Pancreas (tissue), 10 donors: ENCODE results near the gene UQCRHL. TPM values are rescaled to one million over a fixed set of nuclear protein-coding genes. Genes with fewer than 3 reads are reported as not detected.
A peak's percentile ranks its signal among the peaks of the same experiment; 100 is the strongest.

Experiments
- ATAC-seq, 4 donors: fragments of 200-7000 bp; cut with Tn5 transposase; one replicate each; pipeline versions ENCODE4 v1.8.0 to v1.9.1; 2020; ENCODE audit warnings: mild to moderate bottlenecking in 4 of 4, moderate library complexity in 4 of 4
- DNase-seq, 6 donors: peaks; one replicate each; pipeline ENCODE4 v3.0.0-alpha.2; 2020
- FAIRE-seq: peaks from 2 replicates; lab custom pipeline; 2012; peaks lifted over from hg19 to GRCh38; lab: Jason Lieb, UNC
- H3K27ac ChIP-seq, 4 donors: fragments of 200-600 bp; sonication (generic); 1 replicate in 3 of 4; 2 replicates in 1 of 4; pipeline versions ENCODE4 v1.5.0 to v1.8.0; 2020
- H3K27me3 ChIP-seq, 4 donors: fragments of 200-600 bp; one replicate each; pipeline ENCODE4 v1.8.0; 2021
- H3K36me3 ChIP-seq, 3 donors: fragments of 200-600 bp; sonication (generic) in 1 of 3; one replicate each; pipeline versions ENCODE4 v1.5.0 to v1.8.0; 2020 to 2021
- H3K4me1 ChIP-seq, 3 donors: fragments of 200-600 bp; one replicate each; pipeline ENCODE4 v1.8.0; 2021
- H3K4me3 ChIP-seq, 4 donors: fragments of 200-600 bp; sonication (generic) in 2 of 4; one replicate each; pipeline versions ENCODE4 v1.5.0 to v1.8.0; 2020 to 2021
- H3K9me3 ChIP-seq, 4 donors: fragments of 200-600 bp; one replicate each; pipeline ENCODE4 v1.8.0; 2021
- CTCF ChIP-seq, 4 donors: fragments of 200-600 bp; sonication (generic) in 3 of 4; IDR thresholded peaks; one replicate each; pipeline versions ENCODE4 v1.5.0 to v1.8.0; 2021; ENCODE audit warnings: antibody characterized with exemption in 4 of 4
- WGBS, 2 donors: extraction: QIAGEN DNeasy Blood & Tissue Kit; methylation state at CpG; one replicate each; pipeline ENCODE4 v1.1.7; 2013; 5-methylcytosine and 5-hydroxymethylcytosine counted together
- intact Hi-C, 3 donors: fragments of 100-400 bp; cut with DNase I; formaldehyde crosslinking; loops; one replicate each; pipeline versions ENCODE4 v1.11.1 to v1.14.2; 2022
- polyA plus RNA-seq, 2 donors: library from polyadenylated mRNA; stranded (reverse); fragments of 200-250 nt; gene quantifications; one replicate each; pipeline ENCODE4 v1.2.3, GENCODE V29; 2013
- total RNA-seq, 6 donors: library from RNA; stranded (reverse); fragmentation: NEBNext Ultra II Directional in 4 of 6; extraction: Animal tissue kit (Norgen Biotek cat#: 25700) in 4 of 6; gene quantifications; one replicate each; pipeline versions ENCODE4 v1.2.1 to v1.2.4, GENCODE V29; 2021 to 2023
- donor health status: healthy with polysubstance abuse.
- donor health status: DM: no; HTN: no; CAD: no; lungs with moderate emphysema.
- donor health status: DM: no; HTN: no; CAD: no.
- donor health status: control.
- donor health status: control.
- donor health status: Bipolar disorder and iron deficiency.
- donor health status: DM: yes; HTN: yes; CAD: no.
- donor health status: DM: no; HTN: no; CAD: no.
- donor health status: DM: no; HTN: no; CAD: no.
- donor health status: DM: yes; HTN: yes; CAD: no.

The UQCRHL gene
- total and polyA plus RNA-seq, 8 donors: 0.35 to 1.5 (median 0.67) TPM

DNA sequence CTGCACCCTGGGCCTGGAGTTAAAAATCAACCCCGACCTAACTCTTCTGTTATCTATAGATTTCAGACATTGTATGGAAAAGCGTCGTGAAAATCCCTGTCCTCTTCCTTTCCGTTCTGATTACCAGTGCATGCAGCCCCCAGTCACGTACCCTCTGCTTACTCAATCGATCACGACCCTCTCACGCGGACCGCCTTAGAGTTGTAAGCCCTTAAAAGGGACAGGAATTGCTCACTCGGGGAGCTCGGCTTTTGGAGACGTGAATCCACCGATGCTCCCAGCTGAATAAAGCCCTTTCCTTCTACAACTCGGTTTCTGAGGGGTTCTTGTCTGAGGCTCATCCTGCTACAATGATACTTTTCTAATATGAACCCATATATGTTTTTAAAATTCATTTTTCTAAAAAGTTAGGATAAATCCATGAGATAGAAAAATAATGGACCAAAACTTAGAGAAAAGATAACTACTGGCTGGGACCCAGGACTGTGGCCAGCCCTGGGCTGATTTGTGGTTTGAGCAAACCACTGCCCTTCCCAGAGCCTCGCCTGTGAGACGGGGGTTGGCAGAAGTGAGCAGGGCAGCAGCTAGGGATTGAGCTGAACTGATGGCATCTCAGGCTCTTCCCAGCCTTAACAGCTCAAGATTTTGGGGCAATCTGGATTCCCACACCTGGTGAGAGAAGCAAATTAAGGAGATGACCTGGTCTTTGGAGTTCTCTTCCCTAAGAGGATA, 5.0 kb downstream of the UQCRHL start:
- FAIRE-seq: no peak
- DNase-seq: no peak
- intact Hi-C loops: loop anchor here in 1 of 3 donors (10.0 kb wide), 2 partner anchors 192 to 242 kb away; partner anchors contain the start of gene CLCNKB
- H3K4me3 ChIP-seq: no peak overlapping the region
- no peak for ATAC-seq
- WGBS, 2 donors: 76 to 81% methylated on average over 17 of the region's 17 CpGs
- H3K4me1 ChIP-seq: peaks cover 12 to 28% (median 12%) of the 10 kb centered on the region in 3 donors
- H3K9me3 ChIP-seq: no peaks in the 10 kb centered on the region
- H3K27ac ChIP-seq: no peak overlapping the region
- H3K36me3 ChIP-seq: no peaks in the 10 kb centered on the region
- TF ChIP-seq CTCF (IDR thresholded peaks at IDR 0.05): no peak
- H3K27me3 ChIP-seq: no peaks in the 10 kb centered on the region

DNA sequence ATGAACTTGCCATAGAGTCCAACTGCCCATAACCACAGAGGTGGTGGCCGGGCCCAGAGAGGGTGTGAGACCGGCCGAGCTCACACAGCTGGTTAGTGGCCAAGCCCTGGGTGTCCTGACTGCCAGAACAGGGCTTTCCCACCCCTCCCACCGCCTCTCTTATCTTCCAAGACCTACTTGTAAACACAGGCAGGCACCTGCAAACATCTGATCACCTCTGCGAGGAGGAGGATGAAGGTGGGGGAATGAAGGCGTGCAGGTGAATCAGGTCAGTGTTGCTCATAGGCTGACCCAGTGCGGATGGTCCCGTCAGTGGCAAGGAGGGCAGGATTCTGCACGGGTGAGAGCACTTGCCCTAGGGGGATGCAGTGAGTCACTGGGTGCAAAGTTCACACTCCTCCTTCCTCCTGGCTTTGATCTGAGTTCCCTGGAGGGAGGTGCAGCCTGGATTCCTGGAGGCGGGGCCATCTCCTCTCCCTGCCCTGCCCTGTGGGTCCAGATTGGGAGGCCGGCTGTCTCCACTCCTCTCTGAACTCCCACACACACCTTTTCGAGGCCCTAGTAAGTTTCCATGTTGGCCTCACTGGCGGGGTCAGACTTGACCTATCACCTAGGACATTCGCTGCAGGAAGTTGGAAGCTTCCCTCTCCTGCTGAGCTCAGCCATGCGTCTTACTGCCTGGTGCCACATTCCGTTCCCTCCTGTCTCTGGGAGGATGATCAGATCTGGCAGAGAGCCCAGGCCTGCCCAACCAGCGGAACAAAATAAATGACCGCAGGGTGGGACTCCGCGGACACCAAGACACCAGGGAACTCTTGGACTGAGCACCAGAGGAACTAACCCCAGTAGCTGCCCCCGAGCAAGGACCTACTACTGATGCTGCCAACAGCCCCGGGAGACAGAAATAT, 7.3 kb downstream of the UQCRHL start:
- intact Hi-C loops: loop anchor here in 1 of 3 donors (10.0 kb wide), 2 partner anchors 195 to 245 kb away; partner anchors contain the start of gene CLCNKB
- no peaks in the 10 kb centered on the region for H3K9me3 ChIP-seq
- peak; percentile 80 to 87 (median 85) for ATAC-seq
- H3K27ac ChIP-seq: peak overlapping the region; percentile 39 to 82 (median 70)
- DNase-seq: peak; percentile 74 to 86 (median 82)
- no peaks in the 10 kb centered on the region for H3K27me3 ChIP-seq
- peaks cover 12 to 30% (median 17%) of the 10 kb centered on the region in 3 donors for H3K4me1 ChIP-seq
- no peak overlapping the region for H3K4me3 ChIP-seq
- no peak for FAIRE-seq
- TF ChIP-seq CTCF (IDR thresholded peaks at IDR 0.05): no peak
- 14 to 16% methylated on average over 22 of the region's 22 CpGs for WGBS, 2 donors
- no peaks in the 10 kb centered on the region for H3K36me3 ChIP-seq

DNA sequence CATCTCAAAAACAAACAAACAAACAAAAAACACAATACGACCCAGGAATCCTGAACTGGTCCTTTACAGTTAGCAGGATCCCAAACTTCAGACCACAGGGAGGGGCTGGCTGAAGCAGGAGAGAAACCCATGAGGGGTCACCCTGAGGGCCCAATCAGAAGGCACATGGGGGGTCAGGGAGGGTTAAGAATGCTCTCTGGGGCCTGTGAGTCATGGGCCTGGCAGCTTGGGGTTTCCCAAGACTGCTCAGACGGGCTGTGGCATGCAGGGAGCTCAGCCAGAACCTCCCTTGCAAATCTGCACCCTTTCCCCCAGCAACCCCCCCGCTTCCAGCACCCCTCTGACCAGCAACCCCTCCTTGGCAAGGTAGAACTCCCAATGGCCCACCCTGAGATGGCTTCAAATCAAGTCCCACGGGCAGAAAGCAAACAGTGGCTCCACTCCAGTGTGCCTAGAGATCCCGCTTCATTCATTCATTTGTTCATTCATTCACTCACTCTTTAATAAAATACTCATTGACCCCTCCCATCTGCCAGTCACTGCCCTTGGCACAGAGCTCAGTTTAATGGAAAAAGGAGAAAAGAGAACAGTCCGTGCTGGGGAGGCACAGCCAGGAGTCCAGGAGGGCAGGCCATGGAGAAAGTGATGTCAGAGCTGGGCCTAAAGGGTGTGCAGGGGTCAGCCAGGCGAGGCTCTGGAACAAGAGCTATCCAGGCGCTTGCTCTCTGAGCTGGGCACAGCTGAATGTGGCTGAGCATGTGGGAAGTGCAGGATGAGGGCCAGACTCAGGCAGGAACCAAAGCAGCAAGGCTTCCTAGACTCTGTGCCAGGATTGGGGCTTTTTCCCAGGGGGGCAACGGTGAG, 8.2 kb downstream of the UQCRHL start:
- Histone ChIP-seq H3K27me3 (no peaks in the 10 kb centered on the region), H3K36me3 (no peaks in the 10 kb centered on the region), H3K4me3 (no peak overlapping the region), H3K27ac (peak overlapping the region; percentile 39 to 82 (median 70)), H3K4me1 (peaks cover 12 to 30% (median 17%) of the 10 kb centered on the region in 3 donors), H3K9me3 (no peaks in the 10 kb centered on the region)
- DNase-seq (peak in 4 of 6 donors; percentile 53 to 64 (median 58)), FAIRE-seq (no peak), ATAC-seq (peak; percentile 41 to 62 (median 47))
- 24 to 36% methylated on average over 9 of the region's 9 CpGs for WGBS, 2 donors
- intact Hi-C loops: no loop called here
- no peak for TF ChIP-seq CTCF (IDR thresholded peaks at IDR 0.05)

DNA sequence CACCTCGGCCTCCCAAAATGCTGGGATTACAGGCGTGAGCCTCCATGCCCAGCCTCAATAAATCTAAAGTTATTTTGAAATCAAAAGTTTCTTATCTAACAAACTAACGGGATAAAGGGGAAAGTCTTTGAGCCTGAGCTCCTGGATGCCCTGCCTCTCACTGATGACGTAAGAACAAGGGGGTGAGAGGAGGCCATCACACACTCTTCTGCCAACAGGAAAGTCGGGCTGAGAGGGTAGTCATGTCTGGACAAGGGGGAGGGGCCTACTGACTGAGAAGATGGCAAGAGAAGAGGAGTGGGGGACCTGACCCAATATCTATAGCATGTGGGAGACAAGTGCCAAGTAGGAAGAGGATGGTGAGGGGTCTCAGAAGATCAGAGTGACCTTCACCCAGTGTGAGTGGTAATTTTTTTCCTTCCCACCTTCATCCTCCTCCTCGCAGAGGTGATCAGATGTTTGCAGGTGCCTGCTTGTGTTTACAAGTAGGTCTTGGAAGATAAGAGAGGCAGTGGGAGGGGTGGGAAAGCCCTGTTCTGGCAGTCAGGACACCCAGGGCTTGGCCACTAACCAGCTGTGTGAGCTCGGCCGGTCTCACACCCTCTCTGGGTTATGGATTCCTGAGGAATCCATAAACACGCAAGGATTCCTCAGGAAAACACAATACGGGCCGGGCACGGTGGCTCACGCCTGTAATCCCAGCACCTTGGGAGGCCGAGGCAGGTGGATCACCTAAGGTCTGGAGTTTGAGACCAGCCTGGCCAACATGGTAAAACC, 9.6 kb downstream of the UQCRHL start:
- 34 to 43% methylated on average over 14 of the region's 14 CpGs for WGBS, 2 donors
- Histone ChIP-seq H3K27ac (peak overlapping the region in 3 of 4 donors; percentile 61 to 82 (median 67)), H3K4me1 (peaks cover 12 to 30% (median 17%) of the 10 kb centered on the region in 3 donors), H3K36me3 (no peaks in the 10 kb centered on the region), H3K4me3 (no peak overlapping the region), H3K27me3 (no peaks in the 10 kb centered on the region), H3K9me3 (no peaks in the 10 kb centered on the region)
- DNase-seq (peak in 1 of 6 donors; percentile 67), FAIRE-seq (no peak), ATAC-seq (peak in 2 of 4 donors; percentile 28 to 34)
- no peak for TF ChIP-seq CTCF (IDR thresholded peaks at IDR 0.05)
- intact Hi-C loops: no loop called here
